Measurements from ENCODE around the gene COL4A3.

DNA sequence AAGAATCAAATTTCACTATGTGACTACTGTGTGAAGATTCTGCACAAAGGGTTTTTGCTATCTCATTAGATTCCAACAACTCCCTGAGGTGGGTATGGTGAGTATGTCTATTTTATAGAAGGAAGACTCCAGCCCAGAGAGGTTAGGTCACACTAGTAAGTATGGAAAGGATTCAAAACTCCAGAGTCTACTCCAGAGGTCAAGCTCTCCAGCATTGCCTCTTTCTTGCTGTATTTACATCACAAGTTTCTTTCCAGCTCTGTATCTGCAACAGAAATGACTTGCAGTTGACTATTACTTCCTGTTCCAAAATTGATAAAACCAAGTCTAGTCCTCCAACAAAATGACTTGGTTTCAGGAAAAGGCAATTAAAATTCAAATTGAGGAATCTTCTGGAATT, 2.5 kb upstream of the COL4A3 start:
- TF ChIP-seq, protein P1, sequence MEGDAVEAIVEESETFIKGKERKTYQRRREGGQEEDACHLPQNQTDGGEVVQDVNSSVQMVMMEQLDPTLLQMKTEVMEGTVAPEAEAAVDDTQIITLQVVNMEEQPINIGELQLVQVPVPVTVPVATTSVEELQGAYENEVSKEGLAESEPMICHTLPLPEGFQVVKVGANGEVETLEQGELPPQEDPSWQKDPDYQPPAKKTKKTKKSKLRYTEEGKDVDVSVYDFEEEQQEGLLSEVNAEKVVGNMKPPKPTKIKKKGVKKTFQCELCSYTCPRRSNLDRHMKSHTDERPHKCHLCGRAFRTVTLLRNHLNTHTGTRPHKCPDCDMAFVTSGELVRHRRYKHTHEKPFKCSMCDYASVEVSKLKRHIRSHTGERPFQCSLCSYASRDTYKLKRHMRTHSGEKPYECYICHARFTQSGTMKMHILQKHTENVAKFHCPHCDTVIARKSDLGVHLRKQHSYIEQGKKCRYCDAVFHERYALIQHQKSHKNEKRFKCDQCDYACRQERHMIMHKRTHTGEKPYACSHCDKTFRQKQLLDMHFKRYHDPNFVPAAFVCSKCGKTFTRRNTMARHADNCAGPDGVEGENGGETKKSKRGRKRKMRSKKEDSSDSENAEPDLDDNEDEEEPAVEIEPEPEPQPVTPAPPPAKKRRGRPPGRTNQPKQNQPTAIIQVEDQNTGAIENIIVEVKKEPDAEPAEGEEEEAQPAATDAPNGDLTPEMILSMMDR (IDR thresholded peaks at IDR 0.05), result no peak
- no peak for TF ChIP-seq POLR2A (IDR thresholded peaks at IDR 0.05)

Measured in adrenal gland (tissue), 5 donors.